Pancreas (tissue), 10 donors: ENCODE data around the gene UBL3. TPM values are rescaled to one million over a fixed set of nuclear protein-coding genes. Genes with fewer than 3 reads are reported as not detected.
A peak's percentile ranks its signal among the peaks of the same experiment; 100 is the strongest.

Experiments used
- ATAC-seq, 4 donors: fragments of 200-7000 bp; cut with Tn5 transposase; one replicate each; pipeline versions ENCODE4 v1.8.0 to v1.9.1; 2020; ENCODE audit warnings: mild to moderate bottlenecking in 4 of 4, moderate library complexity in 4 of 4
- DNase-seq, 6 donors: peaks; one replicate each; pipeline ENCODE4 v3.0.0-alpha.2; 2020
- FAIRE-seq: peaks from 2 replicates; lab custom pipeline; 2012; peaks lifted over from hg19 to GRCh38; lab: Jason Lieb, UNC
- H3K27ac ChIP-seq, 4 donors: fragments of 200-600 bp; sonication (generic); 1 replicate in 3 of 4; 2 replicates in 1 of 4; pipeline versions ENCODE4 v1.5.0 to v1.8.0; 2020
- H3K27me3 ChIP-seq, 4 donors: fragments of 200-600 bp; one replicate each; pipeline ENCODE4 v1.8.0; 2021
- H3K36me3 ChIP-seq, 3 donors: fragments of 200-600 bp; sonication (generic) in 1 of 3; one replicate each; pipeline versions ENCODE4 v1.5.0 to v1.8.0; 2020 to 2021
- H3K4me1 ChIP-seq, 3 donors: fragments of 200-600 bp; one replicate each; pipeline ENCODE4 v1.8.0; 2021
- H3K4me3 ChIP-seq, 4 donors: fragments of 200-600 bp; sonication (generic) in 2 of 4; one replicate each; pipeline versions ENCODE4 v1.5.0 to v1.8.0; 2020 to 2021
- H3K9me3 ChIP-seq, 4 donors: fragments of 200-600 bp; one replicate each; pipeline ENCODE4 v1.8.0; 2021
- CTCF ChIP-seq, 4 donors: fragments of 200-600 bp; sonication (generic) in 3 of 4; IDR thresholded peaks; one replicate each; pipeline versions ENCODE4 v1.5.0 to v1.8.0; 2021; ENCODE audit warnings: antibody characterized with exemption in 4 of 4
- WGBS, 2 donors: extraction: QIAGEN DNeasy Blood & Tissue Kit; methylation state at CpG; one replicate each; pipeline ENCODE4 v1.1.7; 2013; 5-methylcytosine and 5-hydroxymethylcytosine counted together
- intact Hi-C, 3 donors: fragments of 100-400 bp; cut with DNase I; formaldehyde crosslinking; loops; one replicate each; pipeline versions ENCODE4 v1.11.1 to v1.14.2; 2022
- polyA plus RNA-seq, 2 donors: library from polyadenylated mRNA; stranded (reverse); fragments of 200-250 nt; gene quantifications; one replicate each; pipeline ENCODE4 v1.2.3, GENCODE V29; 2013
- total RNA-seq, 6 donors: library from RNA; stranded (reverse); fragmentation: NEBNext Ultra II Directional in 4 of 6; extraction: Animal tissue kit (Norgen Biotek cat#: 25700) in 4 of 6; gene quantifications; one replicate each; pipeline versions ENCODE4 v1.2.1 to v1.2.4, GENCODE V29; 2021 to 2023
- donor health status: healthy with polysubstance abuse.
- donor health status: DM: no; HTN: no; CAD: no; lungs with moderate emphysema.
- donor health status: DM: no; HTN: no; CAD: no.
- donor health status: control.
- donor health status: control.
- donor health status: Bipolar disorder and iron deficiency.
- donor health status: DM: yes; HTN: yes; CAD: no.
- donor health status: DM: no; HTN: no; CAD: no.
- donor health status: DM: no; HTN: no; CAD: no.
- donor health status: DM: yes; HTN: yes; CAD: no.

Gene UBL3
- total and polyA plus RNA-seq, 8 donors, result 9.7 to 31.5 (median 23.1) TPM

GRCh38 chr13:29752175-29752574, 98.2 kb downstream of the UBL3 start:
- no peaks in the 10 kb centered on the region for H3K27me3 ChIP-seq
- TF ChIP-seq CTCF (IDR thresholded peaks at IDR 0.05), result no peak
- no peak overlapping the region for H3K4me3 ChIP-seq
- no peaks in the 10 kb centered on the region for H3K9me3 ChIP-seq
- ATAC-seq (no peak), DNase-seq (no peak), FAIRE-seq (no peak)
- 75 to 80% methylated on average over 4 of the region's 4 CpGs for WGBS, 2 donors
- H3K27ac ChIP-seq, result no peak overlapping the region
- intact Hi-C loops, result no loop called here
- no peaks in the 10 kb centered on the region for H3K36me3 ChIP-seq
- no peaks in the 10 kb centered on the region for H3K4me1 ChIP-seq

GRCh38 chr13:29750183-29750530, 100.3 kb downstream of the UBL3 start:
- DNase-seq, result no peak
- FAIRE-seq, result no peak
- no peaks in the 10 kb centered on the region for H3K9me3 ChIP-seq
- H3K4me3 ChIP-seq, result no peak overlapping the region
- no peak for ATAC-seq
- WGBS, 2 donors, result 62 to 69% methylated on average over 5 of the region's 5 CpGs
- no peaks in the 10 kb centered on the region for H3K27me3 ChIP-seq
- no peaks in the 10 kb centered on the region for H3K4me1 ChIP-seq
- intact Hi-C loops, result no loop called here
- H3K27ac ChIP-seq, result no peak overlapping the region
- TF ChIP-seq CTCF (IDR thresholded peaks at IDR 0.05), result no peak
- no peaks in the 10 kb centered on the region for H3K36me3 ChIP-seq

- H3K4me3 ChIP-seq, result no peak overlapping the region
- no peak for ATAC-seq
- H3K9me3 ChIP-seq, result no peaks in the 10 kb centered on the region
- no peaks in the 10 kb centered on the region for H3K36me3 ChIP-seq
- no peak for TF ChIP-seq CTCF (IDR thresholded peaks at IDR 0.05)
- H3K4me1 ChIP-seq, result no peaks in the 10 kb centered on the region
- no peak for FAIRE-seq
- 79 to 82% methylated on average over 6 of the region's 6 CpGs for WGBS, 2 donors
- no peak overlapping the region for H3K27ac ChIP-seq
- DNase-seq, result no peak
- intact Hi-C loops, result no loop called here
- H3K27me3 ChIP-seq, result no peaks in the 10 kb centered on the region
Observed at GRCh38 chr13:29749401-29750182, 100.8 kb downstream of the UBL3 start.

- no peaks in the 10 kb centered on the region for H3K36me3 ChIP-seq
- no peak overlapping the region for H3K27ac ChIP-seq
- no peak for DNase-seq
- H3K4me3 ChIP-seq, result no peak overlapping the region
- intact Hi-C loops, result no loop called here
- 76 to 83% methylated on average over 3 of the region's 3 CpGs for WGBS, 2 donors
- H3K4me1 ChIP-seq, result peaks cover 0 to 3% (median 0%) of the 10 kb centered on the region in 3 donors
- H3K27me3 ChIP-seq, result no peaks in the 10 kb centered on the region
- no peaks in the 10 kb centered on the region for H3K9me3 ChIP-seq
- ATAC-seq, result no peak
- FAIRE-seq, result no peak
- TF ChIP-seq CTCF (IDR thresholded peaks at IDR 0.05), result no peak
Observed at GRCh38 chr13:29748097-29748496, 102.3 kb downstream of the UBL3 start.

- no peak for DNase-seq
- no peaks in the 10 kb centered on the region for H3K9me3 ChIP-seq
- no peak for TF ChIP-seq CTCF (IDR thresholded peaks at IDR 0.05)
- no peak overlapping the region for H3K4me3 ChIP-seq
- peaks cover 0 to 3% (median 0%) of the 10 kb centered on the region in 3 donors for H3K4me1 ChIP-seq
- no peaks in the 10 kb centered on the region for H3K36me3 ChIP-seq
- no peak for FAIRE-seq
- ATAC-seq, result peak in 2 of 4 donors; percentile 28 to 63
- H3K27me3 ChIP-seq, result no peaks in the 10 kb centered on the region
- no peak overlapping the region for H3K27ac ChIP-seq
- intact Hi-C loops, result no loop called here
- WGBS, 2 donors, result 46 to 47% methylated on average over 6 of the region's 6 CpGs
Observed at GRCh38 chr13:29746148-29746677, 104.2 kb downstream of the UBL3 start.
